NCI-H345 (cell line): ENCODE measurements around the gene PPTC7.
"Not testable (repeated sequence)": the region's sequence is repeated elsewhere in the genome, so short reads cannot be mapped to it uniquely, and the experiment has no call there.

Experiments used
- DNase-seq: peaks from one replicate; lab custom pipeline; 2025; lab: John Stamatoyannopoulos, UW

PPTC7 gene

GRCh38 chr12:110561471-110562201 is 21.5 kb downstream of the PPTC7 start:
- no peak for DNase-seq

DNA sequence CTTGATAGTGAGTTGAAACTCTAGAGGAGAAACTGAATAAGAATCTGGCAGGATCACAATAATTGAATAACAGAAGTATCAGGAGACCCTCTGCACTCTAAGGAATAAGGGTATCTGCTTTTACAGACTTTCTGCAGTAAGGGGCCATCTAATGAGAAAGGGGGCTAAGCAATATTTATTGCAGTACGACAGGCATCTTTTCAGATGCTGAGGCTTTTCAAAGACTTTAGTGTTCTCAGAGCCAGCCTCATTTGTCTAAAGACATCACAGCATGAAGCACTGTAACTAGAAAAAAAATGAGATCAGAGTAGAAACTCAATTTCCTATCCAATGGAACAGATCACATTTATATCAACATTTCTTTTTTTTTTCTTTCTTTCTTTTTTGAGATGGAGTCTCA is 22.2 kb downstream of the PPTC7 start:
- DNase-seq = no peak

- DNase-seq = no peak
Measured at GRCh38 chr12:110560048-110560447, 23.1 kb downstream of the PPTC7 start.

DNA sequence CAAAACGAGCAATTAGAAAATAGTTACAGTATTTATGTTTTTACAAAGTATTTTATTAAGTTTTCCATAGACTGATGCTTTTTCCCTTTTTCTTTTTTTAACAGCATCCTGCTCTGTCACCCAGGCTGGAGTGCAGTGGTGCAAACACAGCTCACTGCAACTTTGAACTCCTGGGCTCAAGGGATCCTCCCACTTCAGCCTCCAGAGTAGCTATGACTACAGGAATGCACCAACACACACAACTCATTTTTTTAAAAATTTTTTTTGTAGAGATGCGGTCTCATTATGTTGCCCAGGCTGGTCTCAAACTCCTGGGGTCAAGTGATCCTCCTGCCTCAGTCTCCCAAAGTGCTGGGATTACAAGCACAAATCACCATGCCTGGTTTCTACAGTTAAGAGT is 24.2 kb downstream of the PPTC7 start:
- not testable (repeated sequence) for DNase-seq

- no peak for DNase-seq
Measured at GRCh38 chr12:110557300-110557699, 25.8 kb downstream of the PPTC7 start.

DNA sequence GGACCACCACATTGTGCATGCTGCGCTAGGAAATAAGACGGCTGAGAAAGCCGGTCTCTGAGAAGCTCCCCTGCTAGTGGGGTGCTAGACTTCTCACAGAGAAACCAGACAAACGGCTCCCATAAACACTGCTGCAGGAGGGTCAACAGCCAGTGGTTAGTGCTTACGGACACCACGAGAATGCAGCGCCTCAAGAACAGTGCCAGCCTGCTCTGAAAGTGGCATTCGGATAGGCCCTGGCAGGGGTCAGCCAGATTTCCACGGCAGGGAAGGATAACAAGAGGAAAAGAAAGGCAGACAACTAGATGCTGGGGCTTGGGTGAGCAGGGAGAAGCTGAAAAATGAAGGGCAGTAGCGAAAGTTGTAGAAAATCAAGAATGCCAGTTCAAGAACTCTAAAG is 26.4 kb downstream of the PPTC7 start:
- DNase-seq = no peak

DNA sequence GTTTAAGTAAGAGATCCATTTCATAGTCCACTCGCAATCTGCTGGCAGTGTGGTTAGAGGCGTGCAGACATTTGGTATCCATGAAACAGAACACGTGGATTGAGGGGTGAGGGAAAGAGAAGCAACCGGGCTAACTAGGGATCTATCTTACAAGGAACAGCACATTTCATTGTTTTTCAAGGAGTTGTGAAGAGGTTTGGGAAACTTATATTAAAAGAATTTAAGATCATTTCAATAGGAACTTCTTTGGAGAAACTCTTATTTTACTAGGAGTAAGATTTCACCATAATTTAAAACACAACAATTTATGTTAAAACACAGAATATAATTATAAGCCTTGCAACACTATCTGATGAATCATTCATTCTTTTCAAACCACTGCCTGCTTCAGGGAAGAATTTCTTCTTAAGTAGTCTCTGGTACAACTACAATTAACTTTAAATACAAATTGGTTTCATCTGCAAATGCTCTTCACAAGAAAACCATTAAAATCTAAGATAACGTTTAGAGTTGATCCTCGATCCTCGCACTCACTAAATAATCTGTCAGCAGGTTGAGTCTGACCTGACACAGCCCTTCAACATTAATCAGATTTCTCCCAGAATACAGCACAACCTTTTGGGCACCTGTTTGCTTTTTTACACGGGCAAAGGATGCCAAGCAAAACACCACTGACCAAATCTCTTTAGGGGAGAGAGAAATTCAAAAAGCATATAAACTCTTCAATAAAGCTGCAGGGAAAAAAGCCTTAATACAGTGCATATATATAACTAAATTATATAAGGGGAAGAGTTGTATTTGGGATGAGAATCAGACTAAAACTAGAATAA is 27.3 kb downstream of the PPTC7 start:
- DNase-seq = no peak

DNA sequence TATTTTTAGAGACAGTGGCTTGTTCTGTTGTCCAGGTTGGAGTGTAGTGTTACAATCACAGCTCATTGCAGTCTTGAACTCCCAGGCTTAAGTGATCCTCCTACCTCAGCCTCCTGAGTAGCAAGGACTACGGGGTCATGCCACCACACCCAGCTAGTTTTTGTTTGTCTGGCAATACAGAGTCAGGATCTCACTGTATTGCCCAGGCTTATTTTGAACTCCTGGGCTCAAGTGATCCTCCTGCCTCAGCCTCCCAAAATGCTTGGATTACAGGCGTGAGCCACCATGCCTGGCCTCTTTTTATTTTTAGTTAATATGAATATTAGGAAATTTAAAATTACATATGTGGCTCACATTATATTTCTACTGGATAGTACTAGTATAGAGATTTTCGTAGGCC is 28.9 kb downstream of the PPTC7 start:
- DNase-seq = no peak

- DNase-seq = no peak
Measured at GRCh38 chr12:110550981-110551380, 32.1 kb downstream of the PPTC7 start.

GRCh38 chr12:110549716-110550115 is 33.4 kb downstream of the PPTC7 start:
- no peak for DNase-seq

- DNase-seq = no peak
Measured at GRCh38 chr12:110548678-110549077, 34.4 kb downstream of the PPTC7 start.

GRCh38 chr12:110547090-110547489 is 36.0 kb downstream of the PPTC7 start:
- no peak for DNase-seq

DNA sequence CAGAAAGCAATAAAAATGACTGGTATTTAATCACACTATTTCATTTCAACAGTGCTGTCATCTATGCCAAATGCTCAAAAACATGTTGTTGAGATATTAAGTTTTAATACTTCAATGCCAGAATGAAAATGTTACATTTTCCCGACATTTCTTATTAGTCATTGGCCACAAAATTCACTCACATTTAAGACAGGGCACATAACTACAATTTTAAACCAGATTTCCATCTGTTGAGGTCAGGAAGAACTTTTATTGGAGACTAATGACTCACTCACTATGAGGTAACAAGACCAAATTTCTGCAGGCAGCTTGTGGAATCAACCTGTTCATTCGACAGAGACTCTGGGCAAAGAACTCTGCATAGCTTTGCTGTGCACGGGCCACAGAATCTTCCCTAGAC is 36.8 kb downstream of the PPTC7 start:
- DNase-seq = no peak

DNA sequence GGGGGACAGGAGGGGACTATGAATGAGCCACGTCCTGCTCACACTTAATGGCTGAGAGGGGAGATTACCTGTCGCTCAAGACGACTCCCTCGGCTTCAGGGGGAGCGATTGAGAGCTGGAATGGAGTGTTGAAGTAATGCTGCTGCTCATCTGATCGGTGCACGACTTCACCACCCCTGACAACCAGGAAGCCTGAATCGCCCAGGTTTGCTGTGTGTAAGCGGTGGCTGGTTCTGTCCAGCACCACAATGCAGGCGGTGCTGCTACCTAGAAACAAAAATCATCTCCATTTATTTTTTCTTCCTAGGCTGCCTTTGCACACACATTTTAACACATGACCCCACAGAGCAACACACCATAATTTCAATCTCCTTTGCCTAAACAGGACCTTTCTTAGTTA is 37.3 kb downstream of the PPTC7 start:
- DNase-seq = no peak

DNA sequence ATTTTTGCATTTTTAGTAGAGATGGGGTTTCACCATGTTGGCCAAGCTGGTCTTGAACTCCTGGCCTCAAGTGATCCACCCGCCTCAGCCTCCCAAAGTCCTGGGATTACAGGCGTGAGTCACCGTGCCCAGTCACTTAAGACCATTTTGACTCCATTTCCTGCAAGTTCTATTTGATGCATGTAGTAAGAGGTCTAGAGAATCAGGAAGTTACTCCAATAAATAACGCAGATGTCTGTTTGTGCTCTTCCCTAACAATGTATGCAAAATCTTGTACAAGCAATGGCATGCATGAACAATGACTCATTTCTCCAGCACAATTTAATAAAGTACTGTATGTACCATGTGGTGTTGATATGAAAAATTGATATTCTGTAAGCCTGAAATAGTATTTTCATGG is 37.9 kb downstream of the PPTC7 start:
- not testable (repeated sequence) for DNase-seq

- no peak for DNase-seq
Measured at GRCh38 chr12:110543965-110544364, 39.2 kb downstream of the PPTC7 start.

DNA sequence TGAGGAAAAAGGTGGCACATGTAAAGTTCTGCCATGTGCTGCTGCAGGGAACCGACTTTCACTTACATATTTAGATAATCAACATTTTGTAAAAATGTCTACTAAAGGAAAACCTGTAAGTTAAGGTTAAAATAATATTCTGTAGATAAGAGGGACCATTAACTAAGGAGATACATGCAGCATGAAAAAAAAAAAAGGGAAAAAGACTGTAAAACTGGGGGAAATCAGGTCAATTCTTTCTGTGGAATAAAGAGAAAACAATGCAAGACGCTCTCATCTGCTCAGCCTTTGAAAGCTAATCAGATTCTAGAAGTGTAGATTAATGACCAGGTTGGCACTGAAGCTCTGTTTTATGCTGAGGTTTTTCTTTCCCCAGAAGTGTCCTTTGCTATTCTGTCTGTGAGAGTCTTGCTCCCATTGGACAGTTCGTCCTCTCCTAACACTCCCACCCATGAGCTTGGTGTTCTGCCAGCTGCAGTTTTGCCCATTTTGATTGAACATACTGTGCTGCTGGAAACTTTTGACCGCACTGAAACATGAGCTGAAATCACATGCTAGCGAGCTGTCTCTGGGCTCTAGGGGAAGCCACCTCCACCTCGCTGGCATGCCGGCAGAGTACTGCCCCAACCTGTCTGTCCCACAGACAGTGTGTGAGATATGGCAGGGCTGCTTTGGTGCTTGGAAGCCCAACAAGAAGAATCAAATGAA is 39.7 kb downstream of the PPTC7 start:
- no peak for DNase-seq

GRCh38 chr12:110540048-110540447 is 43.1 kb downstream of the PPTC7 start:
- no peak for DNase-seq

- no peak for DNase-seq
Measured at GRCh38 chr12:110538869-110539622, 44.1 kb downstream of the PPTC7 start.

DNA sequence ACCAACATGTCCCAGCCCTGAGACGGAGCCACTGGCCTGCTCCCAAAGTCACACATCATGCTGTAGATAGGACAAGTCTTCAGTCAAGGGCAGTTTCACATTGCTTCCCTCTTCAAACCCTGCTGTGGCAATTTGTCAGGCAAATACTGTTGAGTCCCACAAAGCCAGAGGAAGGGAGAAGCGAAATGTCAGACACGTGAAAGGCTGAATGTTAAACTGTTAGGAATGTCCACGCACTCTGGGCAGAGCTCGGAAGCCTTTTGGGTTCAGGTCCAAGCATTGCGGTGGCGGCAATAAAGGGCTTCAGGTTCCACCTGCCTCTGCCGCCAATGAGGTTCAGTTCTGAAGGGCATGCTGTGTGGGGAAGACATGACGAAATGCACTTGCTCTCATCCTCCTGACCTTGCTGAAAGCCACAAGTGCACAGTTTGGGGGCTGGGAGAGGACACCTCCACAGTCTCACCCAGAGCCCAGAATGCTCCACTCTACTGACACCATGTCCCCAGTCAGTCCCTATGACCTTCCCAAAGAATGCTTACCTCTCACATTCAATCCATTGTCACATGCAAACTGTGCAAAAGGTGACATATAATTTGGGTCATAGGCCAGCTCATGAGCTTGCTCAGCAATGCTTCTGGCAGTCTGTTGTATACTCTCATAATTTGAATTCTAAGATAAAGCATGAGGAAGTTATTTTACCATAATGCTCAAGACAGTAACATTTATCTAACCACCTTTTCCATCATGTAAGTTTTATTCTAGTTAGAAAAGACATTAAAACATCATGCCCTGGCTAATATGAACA is 45.3 kb downstream of the PPTC7 start:
- no peak for DNase-seq
